BLaER1 (cell line): ENCODE measurements around the gene SRGAP2.
"Not testable (repeated sequence)": the region's sequence is repeated elsewhere in the genome, so short reads cannot be mapped to it uniquely, and the experiment has no call there.

Source experiments
- H3K27ac ChIP-seq: shearing (Covaris generic); formaldehyde crosslinking; 2 replicates; pipeline ENCODE4 v1.8.1; 2022
- H3K27me3 ChIP-seq: shearing (Covaris generic); formaldehyde crosslinking; 2 replicates; pipeline ENCODE4 v1.8.1; 2022
- H3K36me3 ChIP-seq: shearing (Covaris generic); formaldehyde crosslinking; 2 replicates; pipeline ENCODE4 v1.8.1; 2022
- H3K4me1 ChIP-seq: shearing (Covaris generic); formaldehyde crosslinking; 2 replicates; pipeline ENCODE4 v1.8.1; 2022
- H3K4me2 ChIP-seq: shearing (Covaris generic); formaldehyde crosslinking; 2 replicates; pipeline ENCODE4 v1.8.1; 2022
- H3K4me3 ChIP-seq: shearing (Covaris generic); formaldehyde crosslinking; 2 replicates; pipeline ENCODE4 v1.8.1; 2022
- H3K9ac ChIP-seq: shearing (Covaris generic); formaldehyde crosslinking; 2 replicates; pipeline ENCODE4 v1.8.1; 2022
- H3K9me3 ChIP-seq: shearing (Covaris generic); formaldehyde crosslinking; 2 replicates; pipeline ENCODE4 v1.8.1; 2022
- H4K20me1 ChIP-seq: shearing (Covaris generic); formaldehyde crosslinking; 2 replicates; pipeline ENCODE4 v1.8.1; 2022

Gene SRGAP2

DNA sequence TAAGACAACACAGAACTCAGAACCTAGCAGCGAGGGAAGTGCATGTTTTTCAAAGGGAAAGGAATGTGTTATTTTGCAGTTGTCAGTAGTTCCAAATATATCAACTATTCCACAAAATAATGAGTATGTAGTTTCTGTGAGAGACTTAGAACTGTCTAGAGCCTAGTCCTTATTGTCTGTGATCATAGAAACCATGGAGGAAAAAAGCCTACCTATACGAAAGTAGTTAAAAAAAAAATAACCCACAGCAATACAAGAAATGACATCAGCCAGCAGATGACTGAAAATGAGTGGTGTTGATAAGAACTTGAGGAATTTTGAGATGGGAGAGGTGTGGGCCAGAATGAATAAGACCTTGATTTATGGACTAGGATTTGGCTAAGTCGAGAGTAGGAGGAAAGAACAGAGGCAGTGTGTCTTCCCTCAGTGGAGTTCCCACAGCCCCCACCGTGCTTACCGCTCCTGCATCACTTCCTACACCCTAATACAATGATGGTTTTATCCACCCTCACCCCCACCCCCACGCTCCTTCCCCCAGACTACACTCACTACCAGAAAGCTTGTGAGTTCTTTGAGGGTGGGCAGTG lies 20.9 kb downstream of the SRGAP2 start:
- H3K9me3 ChIP-seq, H3K27me3 ChIP-seq, H3K27ac ChIP-seq, H3K4me1 ChIP-seq, H3K36me3 ChIP-seq, H4K20me1 ChIP-seq, H3K4me2 ChIP-seq, H3K4me3 ChIP-seq, H3K9ac ChIP-seq: not testable (repeated sequence)

DNA sequence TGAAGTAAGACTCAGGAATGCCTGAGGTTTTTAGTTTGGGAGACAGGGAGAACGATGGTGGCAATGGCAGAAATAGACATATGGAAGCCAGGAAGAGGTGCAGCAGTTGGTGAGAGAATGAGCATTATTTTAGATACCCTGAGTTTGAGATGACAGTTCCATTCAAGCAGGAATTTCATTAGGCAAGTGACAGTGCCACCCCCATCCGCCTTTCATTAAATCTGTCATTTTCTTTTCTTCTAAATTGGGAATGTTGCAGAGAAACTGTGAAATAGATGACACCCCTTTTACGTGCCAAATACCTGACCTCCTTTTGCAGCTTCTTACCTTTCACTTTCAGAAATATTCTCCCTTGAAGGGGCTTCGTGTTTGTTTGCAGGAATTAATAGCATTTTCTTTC lies 22.0 kb downstream of the SRGAP2 start:
- not testable (repeated sequence) for H3K27ac ChIP-seq, H3K9me3 ChIP-seq, H4K20me1 ChIP-seq, H3K27me3 ChIP-seq, H3K4me3 ChIP-seq, H3K4me1 ChIP-seq, H3K4me2 ChIP-seq, H3K36me3 ChIP-seq, H3K9ac ChIP-seq

DNA sequence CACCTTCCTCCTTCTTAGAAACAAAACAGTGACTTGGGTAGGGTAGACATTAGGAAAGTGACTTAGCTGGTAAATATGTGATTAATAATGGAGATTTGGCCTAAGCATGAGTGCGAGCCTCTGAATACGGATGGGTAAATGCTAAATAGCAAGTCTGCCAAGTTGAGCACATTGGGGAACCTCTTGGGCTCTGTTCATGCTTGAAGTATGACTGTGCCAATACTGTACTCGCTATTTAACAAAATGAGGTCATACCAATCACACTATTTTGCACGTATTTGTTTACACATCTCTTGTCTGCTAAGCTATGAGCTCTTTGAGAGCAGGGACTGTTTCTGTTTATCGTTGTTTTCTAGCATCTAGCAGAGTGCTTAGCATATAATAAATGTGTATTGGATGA lies 23.5 kb downstream of the SRGAP2 start:
- H3K9me3 ChIP-seq, result not testable (repeated sequence)

DNA sequence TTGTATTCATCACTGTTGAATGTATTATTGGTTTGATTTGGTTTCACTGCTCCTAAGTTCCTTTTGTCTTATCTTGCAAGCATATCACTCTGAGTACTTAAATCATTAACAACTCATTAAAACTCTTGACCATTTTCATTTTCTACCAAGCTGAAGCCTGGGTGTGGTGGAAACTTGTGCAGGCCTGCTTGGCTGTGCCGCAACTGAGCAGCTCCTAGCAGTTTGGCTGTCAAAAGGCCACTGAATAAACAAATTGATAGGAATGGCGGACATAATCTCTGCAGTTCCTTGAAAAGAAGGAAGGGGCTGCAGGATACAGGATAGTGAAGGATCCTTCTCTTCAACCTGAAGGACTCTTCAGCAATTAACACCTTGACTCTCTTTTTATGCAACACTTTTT lies 25.9 kb downstream of the SRGAP2 start:
- H3K27ac ChIP-seq, H3K4me2 ChIP-seq, H3K9me3 ChIP-seq, H3K4me1 ChIP-seq, H4K20me1 ChIP-seq, H3K4me3 ChIP-seq, H3K27me3 ChIP-seq, H3K9ac ChIP-seq, H3K36me3 ChIP-seq: not testable (repeated sequence)

More for the DNA sequence above, 23.5 kb downstream of the SRGAP2 start:
- not testable (repeated sequence) for H3K27ac ChIP-seq, H3K4me1 ChIP-seq, H4K20me1 ChIP-seq, H3K36me3 ChIP-seq, H3K4me2 ChIP-seq, H3K9ac ChIP-seq, H3K27me3 ChIP-seq, H3K4me3 ChIP-seq

DNA sequence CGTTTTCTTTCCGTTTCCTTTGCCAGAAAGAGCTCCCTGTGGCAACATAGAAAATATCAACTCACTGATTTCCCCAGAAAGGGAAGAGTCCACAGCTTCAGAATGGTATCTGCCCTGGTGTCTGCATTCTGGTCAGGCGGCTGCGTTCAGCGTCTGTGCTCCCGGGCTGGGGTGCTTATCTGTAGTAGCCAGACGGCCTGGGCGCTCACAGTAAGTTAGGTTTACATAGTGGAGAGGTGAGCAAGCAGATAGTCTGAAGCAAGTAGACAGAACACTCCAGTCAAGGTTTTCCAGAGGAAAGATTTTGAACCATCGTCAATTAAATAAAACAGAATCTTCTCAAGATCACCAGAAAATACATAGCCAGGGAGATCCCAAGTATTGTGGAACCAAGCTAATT lies 28.6 kb downstream of the SRGAP2 start:
- not testable (repeated sequence) for H3K4me3 ChIP-seq, H3K27me3 ChIP-seq, H3K4me1 ChIP-seq

DNA sequence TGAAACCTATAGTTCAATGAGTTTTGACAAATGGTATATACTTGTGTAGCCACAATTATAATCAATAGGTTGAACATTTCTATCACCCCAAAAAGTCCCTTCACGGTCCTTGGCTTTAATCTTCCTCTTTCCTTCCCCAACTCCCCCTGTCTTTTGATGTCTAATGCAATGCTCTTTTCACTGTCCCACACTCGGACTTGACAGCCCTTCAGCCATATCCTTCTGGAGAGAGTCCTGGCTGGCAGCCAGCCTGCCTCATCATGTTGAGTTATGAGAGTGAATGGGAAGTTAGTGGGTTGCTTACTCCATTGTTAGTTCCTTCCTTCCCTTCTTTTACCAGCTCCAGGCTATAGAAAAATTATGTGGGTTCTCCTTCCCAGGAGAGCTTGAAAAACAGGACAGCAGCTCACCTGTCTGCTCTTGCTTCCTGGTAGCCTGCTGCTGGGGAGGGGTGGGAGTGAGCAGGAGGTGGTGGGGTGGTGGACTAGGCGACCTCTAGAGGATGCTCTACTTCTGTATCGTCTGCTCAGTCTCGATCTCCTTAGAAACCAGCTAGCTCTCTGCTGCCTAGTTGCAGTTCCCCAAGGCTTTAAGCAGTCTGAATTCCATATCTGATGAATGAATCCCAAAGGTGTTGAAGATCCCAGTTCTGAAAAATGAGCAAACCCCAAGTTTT lies 29.8 kb downstream of the SRGAP2 start:
- H3K4me2 ChIP-seq, H3K36me3 ChIP-seq, H3K9me3 ChIP-seq, H3K4me1 ChIP-seq, H3K9ac ChIP-seq, H3K27ac ChIP-seq, H3K4me3 ChIP-seq, H4K20me1 ChIP-seq, H3K27me3 ChIP-seq: not testable (repeated sequence)

More for the DNA sequence above, 28.6 kb downstream of the SRGAP2 start:
- H3K4me2 ChIP-seq, H3K9me3 ChIP-seq, H4K20me1 ChIP-seq, H3K9ac ChIP-seq, H3K27ac ChIP-seq, H3K36me3 ChIP-seq: not testable (repeated sequence)

DNA sequence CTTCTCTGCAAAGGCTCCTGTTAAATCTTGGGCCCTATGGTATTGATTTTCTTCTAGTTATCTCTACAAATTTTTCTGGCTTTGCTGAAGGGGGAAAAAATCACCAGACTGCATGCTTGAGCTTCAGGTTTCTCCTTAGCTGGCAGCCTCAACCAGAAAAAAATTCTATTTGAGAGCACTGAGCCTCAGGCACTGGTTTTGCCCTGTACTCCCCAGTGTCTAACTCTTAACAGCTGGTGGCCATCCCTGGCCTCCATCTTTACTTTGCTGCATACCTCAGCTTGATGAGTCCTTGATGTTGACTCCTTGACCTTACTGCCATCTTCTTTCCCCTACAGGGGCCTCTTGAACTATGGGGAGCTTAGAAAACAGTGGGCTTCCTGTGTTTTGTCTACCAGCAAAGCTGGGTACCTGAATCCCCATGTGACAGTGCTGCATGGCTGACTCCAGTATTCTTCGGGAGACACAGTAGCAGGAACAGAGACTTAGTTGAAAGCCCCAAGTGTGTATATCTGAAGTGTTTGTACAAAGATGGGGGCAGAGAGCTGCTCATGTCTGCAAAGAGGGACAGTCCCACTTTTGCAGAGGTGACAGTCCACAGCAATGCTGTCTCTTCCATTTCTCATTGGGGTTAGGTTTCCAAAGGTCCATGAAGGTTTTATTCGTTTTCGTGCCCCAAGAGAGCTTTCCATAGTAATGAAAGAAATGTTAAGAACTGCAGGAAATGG lies 31.0 kb downstream of the SRGAP2 start:
- not testable (repeated sequence) for H3K9ac ChIP-seq, H3K27ac ChIP-seq, H3K4me3 ChIP-seq, H3K9me3 ChIP-seq, H3K36me3 ChIP-seq, H3K27me3 ChIP-seq, H3K4me1 ChIP-seq, H3K4me2 ChIP-seq, H4K20me1 ChIP-seq

DNA sequence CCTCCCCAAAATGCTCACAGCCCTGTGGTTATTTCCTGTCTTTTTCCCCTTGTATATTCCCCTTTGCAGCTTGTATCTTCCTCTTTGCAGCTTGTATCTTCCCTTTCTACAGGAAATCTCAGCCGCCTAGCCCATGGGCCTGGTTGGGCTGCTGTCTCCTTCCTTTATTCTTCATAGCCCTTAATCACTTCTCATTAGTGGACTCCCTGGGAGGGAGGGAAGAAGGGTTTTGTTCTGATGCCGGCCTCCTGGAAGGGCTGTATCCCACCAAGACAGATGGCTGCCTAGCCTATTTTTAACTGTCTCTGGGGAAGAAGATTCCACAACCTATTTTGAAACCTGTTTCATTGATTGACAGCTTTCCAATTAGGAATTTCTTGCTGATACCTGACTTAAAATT lies 31.8 kb downstream of the SRGAP2 start:
- H3K4me3 ChIP-seq, H4K20me1 ChIP-seq, H3K9me3 ChIP-seq, H3K27me3 ChIP-seq, H3K4me2 ChIP-seq, H3K27ac ChIP-seq, H3K9ac ChIP-seq, H3K4me1 ChIP-seq, H3K36me3 ChIP-seq: not testable (repeated sequence)

DNA sequence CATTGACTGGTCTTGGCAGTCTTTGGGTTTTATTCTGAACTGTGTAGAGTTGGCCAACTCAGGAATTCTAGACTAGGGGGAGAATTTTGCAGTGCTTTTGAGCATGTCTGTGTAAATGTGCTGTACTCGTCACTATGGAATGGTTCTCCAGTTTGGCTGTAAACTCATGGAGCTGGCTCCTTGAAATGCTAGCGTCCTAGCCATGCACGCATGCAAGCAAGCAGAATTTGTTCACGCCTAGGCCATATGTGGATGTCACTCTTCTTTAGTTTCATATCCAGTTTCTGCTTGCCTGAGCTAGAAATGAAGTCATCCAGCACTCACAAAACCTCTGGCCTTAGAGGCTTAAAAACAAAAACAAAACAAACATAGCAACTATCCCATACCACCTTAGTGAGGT lies 36.9 kb downstream of the SRGAP2 start:
- not testable (repeated sequence) for H3K9ac ChIP-seq, H3K27me3 ChIP-seq, H3K4me1 ChIP-seq, H4K20me1 ChIP-seq, H3K36me3 ChIP-seq, H3K27ac ChIP-seq, H3K4me2 ChIP-seq, H3K4me3 ChIP-seq, H3K9me3 ChIP-seq

DNA sequence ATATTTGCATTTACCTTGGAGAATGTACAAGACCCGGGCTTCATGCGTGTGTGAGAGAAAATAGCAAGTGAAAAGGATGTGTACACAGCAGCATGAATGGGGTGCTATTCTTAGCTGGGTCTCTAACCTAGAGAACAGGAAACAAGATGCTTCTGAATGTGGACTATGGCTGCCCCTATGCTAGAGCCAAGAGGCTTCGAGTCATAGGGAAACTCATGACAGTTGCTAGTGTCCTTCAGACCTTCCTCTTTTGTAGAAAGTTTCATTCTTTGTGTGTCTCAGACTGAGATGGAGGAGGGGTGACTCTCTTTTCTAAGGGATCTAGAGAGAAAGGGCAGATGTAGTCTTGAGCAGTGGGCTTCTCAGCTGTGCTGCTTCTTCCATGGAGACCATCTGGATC lies 40.0 kb downstream of the SRGAP2 start:
- H3K27me3 ChIP-seq, H3K4me3 ChIP-seq, H4K20me1 ChIP-seq, H3K9ac ChIP-seq, H3K36me3 ChIP-seq, H3K4me1 ChIP-seq, H3K27ac ChIP-seq, H3K9me3 ChIP-seq: not testable (repeated sequence)
- H3K4me2 ChIP-seq, result peak overlapping the region; percentile 28; the same call in 1 of the 2 replicates

DNA sequence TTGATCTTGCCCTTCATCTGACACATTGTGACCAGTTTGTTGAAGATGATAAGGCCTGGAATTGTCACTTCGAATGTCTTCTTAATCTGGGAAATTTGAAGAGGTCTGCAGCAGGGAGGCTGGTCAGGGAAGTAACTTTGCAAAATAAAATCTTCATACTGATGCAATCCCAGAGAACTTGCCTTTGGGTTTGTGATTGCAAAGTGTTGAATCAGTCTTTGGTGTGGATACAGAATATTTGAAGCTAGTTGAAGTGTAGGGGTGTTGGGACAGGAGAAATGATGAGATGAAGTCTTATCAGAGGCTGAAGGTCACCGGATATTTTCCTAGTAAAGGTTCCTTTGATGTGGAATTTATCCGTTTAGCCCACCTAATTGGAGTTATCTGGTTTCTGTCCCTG lies 42.1 kb downstream of the SRGAP2 start:
- H3K9me3 ChIP-seq, H3K4me3 ChIP-seq, H3K27me3 ChIP-seq, H3K4me2 ChIP-seq, H3K9ac ChIP-seq, H4K20me1 ChIP-seq, H3K4me1 ChIP-seq, H3K36me3 ChIP-seq, H3K27ac ChIP-seq: not testable (repeated sequence)

DNA sequence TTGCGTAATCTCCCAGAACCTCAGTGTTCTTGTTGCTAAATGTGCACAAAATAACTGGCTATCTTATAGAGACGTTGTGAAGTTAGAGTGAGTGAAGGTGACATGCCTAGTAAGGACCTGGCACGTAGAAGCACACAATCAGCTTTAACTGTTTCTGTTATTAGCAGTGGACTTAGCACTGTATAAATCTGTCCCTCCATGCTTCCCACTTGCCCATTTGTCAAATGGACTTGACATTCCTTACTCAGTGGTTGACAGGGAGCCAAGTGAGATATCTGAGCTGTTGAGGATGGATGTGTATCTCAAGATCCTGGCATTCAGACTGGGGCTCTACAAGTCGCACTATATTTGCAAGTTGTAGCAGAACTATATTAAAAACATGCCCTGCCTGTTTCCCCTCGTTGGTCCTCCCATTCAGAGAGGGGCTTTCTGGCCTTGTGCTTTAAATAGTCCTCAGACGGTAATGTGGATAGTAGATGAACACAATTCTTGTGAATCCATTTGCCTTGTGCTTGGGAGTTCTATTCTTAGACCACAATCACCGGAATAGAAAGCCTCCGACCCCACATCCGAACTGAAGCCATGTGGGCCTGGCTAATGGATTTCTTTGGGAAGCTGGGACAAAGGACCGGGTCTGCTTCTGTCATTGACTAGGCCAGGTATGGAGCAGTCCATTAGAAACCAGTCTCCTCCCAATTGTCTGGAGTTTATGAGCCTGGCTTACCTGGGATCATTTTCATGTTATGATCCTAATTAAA lies 43.0 kb downstream of the SRGAP2 start:
- not testable (repeated sequence) for H3K27me3 ChIP-seq, H3K27ac ChIP-seq, H3K4me2 ChIP-seq, H4K20me1 ChIP-seq, H3K4me3 ChIP-seq, H3K36me3 ChIP-seq, H3K9me3 ChIP-seq, H3K4me1 ChIP-seq, H3K9ac ChIP-seq

DNA sequence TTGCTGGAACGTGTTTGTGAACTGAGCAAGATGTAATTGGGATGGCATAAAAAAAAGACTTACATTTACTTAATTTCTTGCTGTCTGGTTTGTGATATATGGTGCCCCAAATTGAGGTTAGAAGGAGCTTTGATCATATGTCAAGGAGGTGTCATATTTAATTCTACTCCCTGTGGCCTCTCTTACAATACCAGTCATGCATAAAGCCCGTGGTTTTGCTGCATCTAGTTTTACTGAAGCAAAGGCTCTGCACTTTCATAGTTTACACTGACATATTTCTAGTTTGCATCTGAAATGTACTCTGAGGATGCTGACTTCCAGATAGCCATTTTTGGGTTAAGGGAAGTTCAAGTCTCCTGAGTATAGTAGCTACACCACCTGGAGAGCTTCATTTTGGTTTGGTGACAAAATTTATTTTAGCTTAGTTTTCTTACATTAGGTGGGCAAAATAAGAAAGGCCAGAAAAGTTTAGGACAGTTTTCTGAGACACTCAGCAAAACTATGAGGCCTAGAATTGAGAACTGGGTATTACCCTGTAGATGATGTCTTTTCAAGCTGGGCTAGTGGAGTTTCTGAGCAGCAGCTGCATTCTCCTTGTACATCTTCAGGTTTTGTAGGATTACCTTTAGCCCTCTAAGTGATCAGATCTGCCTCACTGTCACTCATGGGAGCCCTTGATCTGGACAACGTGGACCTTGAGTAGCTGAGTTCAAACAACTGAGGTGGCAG lies 47.8 kb downstream of the SRGAP2 start:
- not testable (repeated sequence) for H3K27me3 ChIP-seq, H3K9ac ChIP-seq, H3K9me3 ChIP-seq, H3K27ac ChIP-seq, H3K4me1 ChIP-seq, H3K4me2 ChIP-seq, H4K20me1 ChIP-seq, H3K4me3 ChIP-seq, H3K36me3 ChIP-seq

DNA sequence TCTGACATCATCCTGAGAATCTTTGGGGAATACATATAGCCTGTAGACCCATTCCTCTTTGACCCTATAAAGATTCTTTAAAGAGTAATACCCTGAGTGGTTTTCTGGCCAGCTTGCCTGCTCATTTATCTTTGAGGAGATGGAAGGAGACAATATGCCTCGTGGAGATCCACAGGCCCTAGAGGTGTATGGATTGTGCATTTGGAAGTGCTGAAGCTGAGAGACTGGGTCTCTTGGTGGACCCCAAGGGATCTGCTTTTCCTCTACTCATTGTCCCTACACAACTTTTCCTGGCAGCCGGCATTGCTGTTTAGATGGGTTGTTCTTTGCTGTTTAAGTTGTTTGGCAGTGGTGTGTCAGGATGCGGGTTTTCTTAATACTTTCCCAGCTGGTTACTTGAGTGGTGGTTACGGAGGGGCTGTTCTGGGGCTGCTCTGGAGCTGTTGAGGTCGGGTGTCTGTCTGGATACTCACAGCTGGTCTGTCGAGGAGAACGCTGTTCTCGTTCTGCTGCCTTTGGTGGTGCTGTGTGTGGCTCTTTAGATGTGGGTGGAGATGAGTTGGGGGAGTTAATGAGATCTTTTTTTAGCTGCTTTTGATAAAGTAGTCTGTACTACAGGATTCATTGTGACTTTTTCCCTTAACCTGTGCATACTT lies 49.5 kb downstream of the SRGAP2 start:
- not testable (repeated sequence) for H3K4me2 ChIP-seq

More for the DNA sequence above, 49.5 kb downstream of the SRGAP2 start:
- H3K27ac ChIP-seq, H3K9me3 ChIP-seq, H3K27me3 ChIP-seq, H3K4me3 ChIP-seq, H3K9ac ChIP-seq, H3K36me3 ChIP-seq, H4K20me1 ChIP-seq, H3K4me1 ChIP-seq: not testable (repeated sequence)
